Fibroblast of skin of abdomen (primary cell): Measurements from ENCODE around the gene SH2D1B.
A peak's percentile ranks its signal among the peaks of the same experiment; 100 is the strongest.

Experiments
- DNase-seq: peaks from one replicate; pipeline ENCODE4 v3.0.0-alpha.2; 2013

Gene SH2D1B

GRCh38 chr1:162398999-162399580, 12.8 kb downstream of the SH2D1B start:
- DNase-seq, result no peak

DNA sequence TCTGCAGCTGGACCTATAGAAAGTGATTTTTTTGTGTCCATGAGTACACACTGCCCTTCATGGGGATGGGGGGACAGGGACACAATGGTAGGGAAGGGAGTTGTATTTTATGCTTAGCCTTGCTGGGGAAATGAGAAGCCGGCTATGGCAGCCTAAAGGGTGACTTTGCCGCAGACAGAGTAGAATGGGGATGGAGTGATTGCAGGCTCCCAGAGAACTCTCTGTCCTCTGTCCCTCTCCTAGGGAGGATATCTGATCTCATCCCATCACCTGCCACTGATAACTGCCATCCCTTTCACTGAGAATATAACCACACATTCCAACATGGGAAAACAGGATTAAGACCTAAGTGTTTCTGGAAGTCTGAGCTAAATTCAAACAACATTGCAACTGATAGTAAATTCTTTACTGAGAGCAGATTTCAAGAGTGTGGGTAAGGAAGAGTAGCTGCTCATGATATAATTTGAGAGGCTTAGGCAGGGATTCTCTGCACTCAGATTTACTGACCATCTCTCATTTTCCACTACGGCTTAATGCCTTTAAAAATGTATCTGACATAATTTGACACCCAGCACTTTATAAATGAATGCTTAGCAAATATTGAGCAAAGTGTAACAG, 13.9 kb downstream of the SH2D1B start:
- no peak for DNase-seq

- DNase-seq, result no peak
These were observed 14.9 kb downstream of the SH2D1B start for GRCh38 chr1:162397039-162397448.

DNA sequence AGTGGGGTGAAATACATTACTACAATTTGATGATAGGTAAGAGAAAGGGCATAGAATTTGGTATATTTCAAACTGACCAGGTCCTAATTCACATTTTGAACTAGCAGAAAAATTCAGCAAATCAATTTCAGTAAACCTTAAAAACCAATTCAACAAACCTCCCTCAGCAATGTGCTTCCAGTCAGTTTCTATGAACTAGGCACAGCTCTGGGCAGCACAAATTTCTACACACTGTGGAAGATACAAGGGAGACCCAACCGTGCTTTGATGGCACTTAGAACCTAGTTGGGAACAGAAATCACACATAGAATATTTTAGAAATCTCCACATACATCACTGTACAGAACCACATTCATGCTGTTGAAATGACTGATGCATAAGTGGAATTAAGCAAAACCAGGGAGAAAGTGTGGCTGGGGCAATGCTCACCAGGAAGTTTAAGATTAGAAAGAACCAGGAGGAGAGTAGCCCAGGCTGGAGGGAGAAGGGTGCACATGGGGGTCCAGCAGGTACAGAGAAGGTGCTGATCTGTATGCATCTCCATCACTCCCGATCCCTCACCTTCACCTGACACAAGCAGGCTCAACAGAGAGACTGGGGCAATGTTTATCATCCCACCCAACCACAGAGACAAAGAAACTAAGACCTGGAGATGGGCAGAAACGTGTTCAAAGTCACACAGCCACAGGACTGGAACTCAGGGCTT, 15.6 kb downstream of the SH2D1B start:
- no peak for DNase-seq

DNA sequence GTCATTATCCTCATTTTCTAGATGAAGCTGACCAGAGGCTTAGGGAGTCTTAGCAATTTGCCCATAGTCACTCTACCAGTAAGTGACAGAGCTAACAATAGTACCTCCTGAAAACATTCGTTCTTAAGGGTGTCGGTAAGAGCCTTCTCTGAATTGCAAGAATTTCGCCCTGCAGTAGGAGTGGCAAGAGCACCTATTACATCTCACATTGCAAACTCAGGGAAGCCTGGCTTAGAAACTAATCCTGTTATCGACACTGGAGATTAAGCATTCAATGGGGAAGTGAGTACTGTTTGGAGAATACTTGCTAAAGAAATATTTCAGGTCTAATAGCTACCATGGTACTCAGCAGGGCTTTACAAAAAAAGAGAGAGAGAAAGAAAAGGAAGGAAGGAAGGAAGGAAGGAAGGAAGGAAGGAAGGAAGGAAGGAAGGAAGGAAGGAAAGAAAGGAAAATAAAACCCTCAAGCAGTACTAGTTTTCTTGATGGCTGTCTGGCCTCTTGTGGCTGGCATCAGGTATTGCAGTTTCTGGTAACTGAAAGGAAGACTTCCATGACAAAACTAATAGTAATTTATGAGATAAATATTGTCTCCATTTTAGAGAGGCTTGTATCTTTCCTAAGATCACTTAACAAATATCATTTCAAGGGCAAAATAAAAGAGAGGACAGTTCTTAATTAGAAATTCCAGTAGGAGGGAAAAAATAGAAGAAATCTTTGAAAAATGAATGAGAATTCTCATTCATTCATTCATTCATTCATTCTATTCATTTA, 20.0 kb downstream of the SH2D1B start:
- DNase-seq, result peak; percentile 42

GRCh38 chr1:162390396-162391185, 21.3 kb downstream of the SH2D1B start:
- no peak for DNase-seq

- no peak for DNase-seq
These were observed 22.0 kb downstream of the SH2D1B start for GRCh38 chr1:162389971-162390370.

DNA sequence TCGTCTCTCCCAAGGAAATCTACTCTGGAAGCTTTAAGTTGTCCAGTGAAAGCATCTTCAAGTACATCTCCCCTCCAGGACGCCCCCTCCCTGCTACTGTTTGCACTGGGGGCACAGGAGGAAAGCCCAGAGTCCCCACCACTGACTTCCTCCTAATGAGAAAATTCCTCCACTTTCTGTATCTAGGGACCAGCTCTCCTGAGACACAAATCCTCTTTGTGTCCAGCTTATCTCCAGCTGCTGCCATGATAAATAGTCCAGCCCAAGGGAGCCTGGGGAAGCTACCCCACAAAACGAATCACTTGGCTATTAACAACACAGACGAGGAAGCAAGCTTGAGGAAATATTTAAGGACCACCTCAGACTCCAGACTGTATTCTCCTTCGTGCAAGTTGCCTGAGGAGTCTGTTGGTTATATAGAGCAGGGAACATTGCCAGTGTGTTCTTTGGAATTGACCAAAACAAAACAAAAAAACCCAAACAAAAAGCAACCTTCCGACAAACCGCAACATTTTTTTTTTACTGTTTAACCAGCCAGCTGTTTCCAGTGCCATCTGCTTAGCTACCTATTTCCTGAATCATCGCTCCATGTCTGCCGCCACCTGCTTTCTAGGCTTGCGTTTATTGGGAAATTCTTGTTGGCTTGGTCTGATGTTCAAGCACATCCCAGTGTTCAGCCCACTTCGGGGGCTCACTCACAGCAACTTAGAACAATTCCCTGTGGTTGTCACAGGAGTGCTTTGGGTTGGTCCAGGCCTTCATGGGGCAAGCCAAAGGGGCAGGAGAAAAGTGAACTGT, 22.7 kb downstream of the SH2D1B start:
- peak; percentile 20 for DNase-seq

GRCh38 chr1:162388615-162389014, 23.3 kb downstream of the SH2D1B start:
- no peak for DNase-seq

DNA sequence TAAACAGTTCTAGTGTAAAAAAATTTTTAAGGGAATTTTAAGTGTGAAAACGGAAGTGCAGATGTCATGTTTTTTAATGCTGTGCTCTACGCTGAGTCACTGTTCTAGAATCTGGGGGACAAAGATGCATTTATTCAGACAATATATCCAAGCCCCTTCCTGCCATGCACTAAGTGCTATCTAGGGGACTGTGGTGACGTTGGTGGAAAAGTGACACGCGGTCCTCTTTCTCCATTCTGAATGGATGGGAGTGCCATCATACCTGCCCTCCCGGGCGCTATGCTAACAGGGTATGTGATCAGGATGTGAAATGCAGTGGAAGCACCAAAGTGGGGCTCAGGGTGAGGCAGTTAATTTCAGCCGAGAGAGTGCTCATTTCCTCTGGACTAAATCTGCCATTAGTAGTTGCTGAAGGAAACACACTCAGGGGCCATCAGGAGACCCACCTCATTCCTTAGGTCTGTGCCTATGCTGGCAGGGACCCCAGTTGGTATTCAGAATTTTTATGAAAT, 23.8 kb downstream of the SH2D1B start:
- no peak for DNase-seq

GRCh38 chr1:162387226-162388082, 24.5 kb downstream of the SH2D1B start:
- no peak for DNase-seq

DNA sequence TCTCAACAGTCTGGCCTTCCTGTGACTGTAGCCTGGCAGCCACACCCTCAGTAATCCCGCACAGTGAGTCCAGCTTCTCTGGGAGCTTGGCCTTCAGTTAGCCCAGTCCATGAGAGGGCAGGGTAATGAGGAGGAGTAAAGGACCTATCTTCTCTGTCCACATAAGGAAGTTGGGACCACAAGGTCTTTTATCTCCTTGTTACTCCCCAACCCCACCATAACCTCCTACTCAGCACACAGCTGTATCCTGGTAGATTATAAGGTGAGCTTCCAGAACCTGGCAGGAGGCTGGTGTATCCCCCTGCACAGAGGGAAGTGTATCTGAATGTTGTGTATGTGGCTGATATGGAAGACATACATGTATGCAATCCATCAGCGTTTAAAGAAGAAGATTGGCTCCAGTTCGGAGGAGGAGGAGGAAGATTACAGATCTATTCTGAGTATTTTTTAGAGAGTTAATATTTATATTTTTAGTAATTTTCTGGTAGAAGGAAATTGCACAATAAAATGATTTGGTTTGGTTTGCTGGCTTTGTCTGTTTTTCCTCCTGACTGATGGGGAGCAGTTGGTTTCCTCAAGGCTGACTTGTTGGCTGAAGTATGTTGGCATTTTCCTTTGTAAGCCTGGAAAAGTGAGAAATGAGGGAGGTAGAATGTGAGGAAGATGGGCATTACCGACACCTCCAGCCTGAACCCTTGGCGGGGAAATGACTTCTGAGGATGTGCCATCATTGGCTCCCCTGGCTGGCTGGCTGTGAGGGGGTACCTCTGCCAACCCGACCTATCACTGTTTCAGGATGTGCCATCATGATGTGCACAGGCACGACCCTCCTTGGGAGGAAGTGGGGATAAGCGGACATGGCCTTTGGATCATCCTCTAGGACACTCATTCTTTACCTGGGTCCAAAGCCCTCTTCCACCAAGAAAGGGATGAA, 25.4 kb downstream of the SH2D1B start:
- no peak for DNase-seq

DNA sequence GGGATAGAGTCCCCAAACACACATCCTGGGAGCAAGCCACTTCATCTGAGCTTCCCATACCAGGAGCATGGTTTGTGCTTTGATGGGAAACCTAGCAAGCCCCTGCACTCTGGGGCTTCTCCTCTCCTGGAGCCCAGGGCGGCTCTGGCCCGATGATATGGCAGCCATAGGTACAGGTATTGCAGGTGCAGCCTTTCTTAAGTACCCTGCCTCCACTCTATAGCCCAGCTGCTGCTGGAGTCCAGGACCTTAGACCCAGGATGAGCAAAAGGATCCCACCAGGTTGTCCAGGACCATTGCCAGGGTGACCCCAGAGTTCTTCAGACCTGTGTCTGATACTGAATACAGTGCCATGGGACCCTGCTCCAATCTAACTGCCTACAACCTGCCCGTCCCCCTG, 26.2 kb downstream of the SH2D1B start:
- DNase-seq, result no peak

DNA sequence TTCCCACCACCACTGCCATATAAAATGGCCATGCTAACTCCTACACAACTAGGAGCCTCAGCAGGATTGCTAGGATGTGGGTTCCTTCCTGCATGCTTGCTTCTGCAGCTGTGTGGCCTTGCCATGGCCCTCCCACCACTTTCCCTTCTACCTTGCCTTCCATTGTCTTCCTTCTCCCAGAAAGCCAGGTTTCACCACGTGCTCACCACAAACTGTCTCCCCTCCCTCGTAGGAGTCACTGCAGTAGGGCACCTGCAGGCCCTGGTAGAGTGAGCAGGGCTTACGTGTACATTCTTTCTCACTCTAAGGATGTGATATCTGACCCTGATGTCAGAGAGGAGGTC, 26.7 kb downstream of the SH2D1B start:
- DNase-seq, result no peak

DNA sequence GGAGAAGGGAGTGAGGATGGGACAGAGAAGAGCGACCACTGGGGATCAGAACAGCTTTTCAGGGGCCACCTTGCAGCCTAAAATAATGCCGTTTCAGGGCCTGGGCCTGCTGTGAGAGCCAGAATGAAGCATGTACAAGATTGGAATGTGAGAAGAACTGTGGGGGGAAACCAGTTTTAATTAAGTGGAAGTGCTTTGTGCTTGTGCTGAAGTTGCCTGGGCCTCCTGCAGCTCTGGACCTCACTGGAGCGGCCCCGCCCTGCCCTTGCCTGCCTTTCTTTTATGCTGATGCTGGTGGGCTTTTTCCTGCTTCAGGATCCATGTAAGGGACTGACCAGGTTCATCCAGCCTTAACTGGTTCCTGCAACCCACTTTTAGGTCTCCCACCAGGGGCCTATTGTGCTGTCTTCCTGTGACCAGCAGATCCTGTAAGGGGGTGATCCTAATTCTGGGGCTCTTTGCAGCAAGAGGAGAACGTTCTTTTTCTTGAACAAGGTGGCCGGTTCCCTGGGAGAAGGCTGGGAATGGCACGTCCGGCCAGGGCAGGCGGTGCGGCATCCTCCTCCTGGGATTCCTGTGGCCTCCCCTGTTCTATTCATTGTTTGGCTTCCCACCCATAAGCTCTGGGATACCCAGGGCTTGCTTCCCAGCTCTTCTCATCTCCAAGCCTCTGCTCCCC, 27.2 kb downstream of the SH2D1B start:
- no peak for DNase-seq

DNA sequence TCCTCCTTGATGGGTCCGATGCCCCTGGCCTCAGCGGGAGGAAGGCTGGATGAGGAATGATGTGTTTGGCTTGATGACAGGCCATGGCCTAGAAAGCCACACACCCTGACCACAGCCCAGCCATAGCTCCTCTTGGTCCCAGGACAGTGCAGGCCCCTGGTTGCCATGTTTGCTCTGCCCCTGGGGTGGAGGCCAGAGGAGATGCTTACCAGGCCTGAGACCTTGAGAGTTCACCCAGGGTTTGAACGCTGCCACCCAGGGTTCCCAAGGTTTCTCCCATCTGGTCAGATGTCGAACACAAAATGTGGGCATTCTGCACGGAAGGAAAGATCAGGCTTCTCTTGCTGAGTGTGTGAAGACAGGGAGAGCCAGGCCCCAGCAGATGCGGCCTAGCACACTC, 27.8 kb downstream of the SH2D1B start:
- DNase-seq, result no peak

GRCh38 chr1:162383516-162383915, 28.4 kb downstream of the SH2D1B start:
- DNase-seq, result no peak

DNA sequence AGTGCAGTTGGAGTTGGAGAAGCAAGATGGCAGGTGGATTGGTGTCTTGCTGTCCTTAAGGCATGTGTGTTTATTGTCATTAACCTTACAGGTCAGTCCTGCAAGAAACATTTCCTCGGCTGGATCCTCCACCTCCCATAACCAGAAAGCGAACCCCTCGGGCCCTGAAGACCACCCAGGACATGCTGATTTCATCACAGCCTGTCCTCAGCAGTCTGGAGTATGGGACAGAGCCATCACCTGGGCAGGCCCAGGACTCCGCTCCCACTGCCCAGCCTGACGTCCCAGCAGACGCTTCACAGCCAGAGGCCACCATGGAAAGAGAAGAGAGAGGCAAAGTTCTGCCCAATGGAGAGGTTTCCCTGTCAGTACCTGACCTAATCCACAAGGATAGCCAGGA, 28.8 kb downstream of the SH2D1B start:
- DNase-seq, result no peak
